Body of pancreas (tissue), 4 donors: ENCODE data around the gene AKAP13. TPM values are rescaled to one million over a fixed set of nuclear protein-coding genes. Genes with fewer than 3 reads are reported as not detected.

Source experiments
- ATAC-seq: fragments of 150-250 bp; one replicate; pipeline ENCODE4 v1.9.1; 2016
- DNase-seq, 4 donors: peaks; one replicate each; pipeline ENCODE4 v3.0.0-alpha.2; 2019
- H3K27ac ChIP-seq, 4 donors: fragments of 200-600 bp; sonication (generic); 1 replicate in 3 of 4; 2 replicates in 1 of 4; pipeline versions ENCODE4 v1.5.1 to v1.6.1; 2016 to 2019; ENCODE audit warnings: mild to moderate bottlenecking in 1 of 4, mixed read lengths in 1 of 4, moderate library complexity in 1 of 4
- H3K27me3 ChIP-seq, 2 donors: fragments of 200-600 bp; sonication (generic); one replicate each; pipeline ENCODE4 v1.6.0; 2016; ENCODE audit warnings: mild to moderate bottlenecking in 1 of 2
- H3K36me3 ChIP-seq, 2 donors: fragments of 200-600 bp; sonication (generic); replicated peaks in 1 of 2; 2 replicates each; pipeline ENCODE4 v1.5.1; 2016; ENCODE audit warnings: low read depth in 2 of 2; ENCODE audit not compliant: insufficient read depth in 1 of 2
- H3K4me1 ChIP-seq: fragments of 200-600 bp; sonication (generic); one replicate; pipeline ENCODE4 v1.6.0; 2016
- H3K4me3 ChIP-seq, 2 donors: fragments of 200-600 bp; sonication (generic); 1 replicate in 1 of 2; 2 replicates in 1 of 2; pipeline ENCODE4 v1.5.1; 2016 to 2019
- H3K9me3 ChIP-seq, 3 donors: fragments of 200-600 bp; sonication (generic); 1 replicate in 2 of 3; 2 replicates in 1 of 3; pipeline ENCODE4 v1.5.1; 2016
- CTCF ChIP-seq, 7 experiments: fragments of 450-650 bp in 4 of 7; fragments of 200-600 bp in 3 of 7; sonication (generic) in 3 of 7; IDR thresholded peaks; one replicate each; pipeline ENCODE4 v1.5.1; 2016 to 2019; ENCODE audit warnings: antibody characterized with exemption in 7 of 7
- POLR2A ChIP-seq, 3 donors: fragments of 450-650 bp; IDR thresholded peaks; one replicate each; pipeline ENCODE4 v1.6.1; 2016; ENCODE audit warnings: antibody characterized with exemption in 3 of 3, mild to moderate bottlenecking in 2 of 3
- WGBS, 2 donors: methylation state at CpG; one replicate each; pipeline ENCODE4 v1.1.5; 2017; 5-methylcytosine and 5-hydroxymethylcytosine counted together
- intact Hi-C: fragments of 100-400 bp; cut with DNase I; formaldehyde crosslinking; loops from one replicate; pipeline ENCODE4 v1.15.1; 2023
- total RNA-seq, 2 donors: library from RNA; depleted of rRNA; stranded (reverse); fragments of >200 nt; gene quantifications; one replicate each; pipeline ENCODE4 v1.1.0, GENCODE V29; 2016

Gene AKAP13
- total RNA-seq, 2 donors from 2014 or later, result 102 to 160 TPM

- TF ChIP-seq POLR2A (IDR thresholded peaks at IDR 0.05) (no peak), CTCF (IDR thresholded peaks at IDR 0.05) (no peak)
- no peak overlapping the region for H3K4me3 ChIP-seq
- H3K9me3 ChIP-seq, result no peaks in the 10 kb centered on the region
- intact Hi-C loops, result no loop called here
- no peaks in the 10 kb centered on the region for H3K36me3 ChIP-seq
- H3K27me3 ChIP-seq, result no peaks in the 10 kb centered on the region
- no peaks in the 10 kb centered on the region for H3K4me1 ChIP-seq
- no peak overlapping the region for H3K27ac ChIP-seq
- DNase-seq, result no peak
- 85 to 90% methylated on average over 4 of the region's 4 CpGs for WGBS, 2 donors
- no peak for ATAC-seq
These were observed 28.4 kb upstream of the AKAP13 start for GRCh38 chr15:85351965-85352364.

- TF ChIP-seq POLR2A (IDR thresholded peaks at IDR 0.05), result no peak
- intact Hi-C loops, result no loop called here
These were observed 26.9 kb upstream of the AKAP13 start for GRCh38 chr15:85353516-85353915.

GRCh38 chr15:85354461-85354860 lies 25.9 kb upstream of the AKAP13 start:
- Histone ChIP-seq H3K27ac (no peak overlapping the region), H3K27me3 (no peaks in the 10 kb centered on the region), H3K36me3 (no peaks in the 10 kb centered on the region), H3K4me3 (no peak overlapping the region), H3K4me1 (peaks cover 8% of the 10 kb centered on the region), H3K9me3 (no peaks in the 10 kb centered on the region)
- TF ChIP-seq POLR2A (IDR thresholded peaks at IDR 0.05) (no peak), CTCF (IDR thresholded peaks at IDR 0.05) (no peak)
- intact Hi-C loops, result no loop called here
- no peak for DNase-seq
- 54 to 57% methylated on average over 4 of the region's 4 CpGs for WGBS, 2 donors
- no peak for ATAC-seq

More at GRCh38 chr15:85353516-85353915, 26.9 kb upstream of the AKAP13 start:
- H3K9me3 ChIP-seq, result no peaks in the 10 kb centered on the region
- DNase-seq (no peak), ATAC-seq (no peak)
- H3K27ac ChIP-seq, result no peak overlapping the region
- peaks cover 8% of the 10 kb centered on the region for H3K4me1 ChIP-seq
- no peaks in the 10 kb centered on the region for H3K27me3 ChIP-seq
- H3K4me3 ChIP-seq, result no peak overlapping the region
- H3K36me3 ChIP-seq, result no peaks in the 10 kb centered on the region

GRCh38 chr15:85354948-85355347 lies 25.5 kb upstream of the AKAP13 start:
- H3K4me3 ChIP-seq, result no peak overlapping the region
- no peaks in the 10 kb centered on the region for H3K27me3 ChIP-seq
- ATAC-seq (no peak), DNase-seq (no peak)
- TF ChIP-seq CTCF (IDR thresholded peaks at IDR 0.05) (no peak), POLR2A (IDR thresholded peaks at IDR 0.05) (no peak)
- H3K36me3 ChIP-seq, result no peaks in the 10 kb centered on the region
- H3K27ac ChIP-seq, result no peak overlapping the region
- no peaks in the 10 kb centered on the region for H3K9me3 ChIP-seq
- H3K4me1 ChIP-seq, result peaks cover 8% of the 10 kb centered on the region
- WGBS, 2 donors, result 58 to 92% methylated on average over 4 of the region's 4 CpGs
- intact Hi-C loops, result no loop called here

- WGBS, 2 donors, result 53 to 67% methylated on average over 1 of the region's 1 CpG
- Histone ChIP-seq H3K27me3 (no peaks in the 10 kb centered on the region), H3K4me1 (peaks cover 8% of the 10 kb centered on the region), H3K27ac (no peak overlapping the region), H3K9me3 (no peaks in the 10 kb centered on the region), H3K36me3 (no peaks in the 10 kb centered on the region), H3K4me3 (no peak overlapping the region)
- no peak for TF ChIP-seq POLR2A (IDR thresholded peaks at IDR 0.05)
- TF ChIP-seq CTCF (IDR thresholded peaks at IDR 0.05), result no peak
- ATAC-seq (no peak), DNase-seq (no peak)
- intact Hi-C loops, result no loop called here
These were observed 24.1 kb upstream of the AKAP13 start for GRCh38 chr15:85356276-85356675.
